Occipital lobe (tissue), 2 donors: ENCODE data around the gene IL22RA1. TPM values are rescaled to one million over a fixed set of nuclear protein-coding genes. Genes with fewer than 3 reads are reported as not detected.

ENCODE experiments used
- DNase-seq: peaks from one replicate; lab custom pipeline; 2025; lab: John Stamatoyannopoulos, UW
- total RNA-seq: library from RNA; depleted of rRNA; stranded (reverse); fragments of >200 nt; gene quantifications from one replicate; pipeline ENCODE4 v1.2.3, GENCODE V29; 2014

Gene IL22RA1
- total RNA-seq, 1 donor from 2014 or later: not detected

- DNase-seq: no peak
Measured at GRCh38 chr1:24139222-24139489, 3.8 kb downstream of the IL22RA1 start.

- DNase-seq: no peak
Measured at GRCh38 chr1:24138476-24139221, 4.3 kb downstream of the IL22RA1 start.

GRCh38 chr1:24136956-24137539 lies 5.9 kb downstream of the IL22RA1 start:
- DNase-seq: no peak

- no peak for DNase-seq
Measured at GRCh38 chr1:24134376-24134775, 8.6 kb downstream of the IL22RA1 start.

- DNase-seq: no peak
Measured at GRCh38 chr1:24133819-24134218, 9.1 kb downstream of the IL22RA1 start.

- DNase-seq: no peak
Measured at GRCh38 chr1:24130385-24130784, 12.6 kb downstream of the IL22RA1 start.

- DNase-seq: no peak
Measured at GRCh38 chr1:24127801-24128363, 15.1 kb downstream of the IL22RA1 start.

- no peak for DNase-seq
Measured at GRCh38 chr1:24127134-24127800, 15.7 kb downstream of the IL22RA1 start.

- DNase-seq: no peak
Measured at GRCh38 chr1:24126672-24127023, 16.3 kb downstream of the IL22RA1 start.

GRCh38 chr1:24126018-24126671 lies 16.8 kb downstream of the IL22RA1 start:
- no peak for DNase-seq

GRCh38 chr1:24125456-24125855 lies 17.5 kb downstream of the IL22RA1 start:
- DNase-seq: no peak

GRCh38 chr1:24124980-24125379 lies 18.0 kb downstream of the IL22RA1 start:
- DNase-seq: no peak

- no peak for DNase-seq
Measured at GRCh38 chr1:24123611-24124010, 19.3 kb downstream of the IL22RA1 start.

GRCh38 chr1:24122776-24123175 lies 20.2 kb downstream of the IL22RA1 start:
- DNase-seq: no peak

GRCh38 chr1:24121406-24121805 lies 21.5 kb downstream of the IL22RA1 start:
- no peak for DNase-seq

GRCh38 chr1:24120965-24121364 lies 22.0 kb downstream of the IL22RA1 start:
- no peak for DNase-seq

- no peak for DNase-seq
Measured at GRCh38 chr1:24119859-24120756, 22.8 kb downstream of the IL22RA1 start.

GRCh38 chr1:24119489-24119858 lies 23.5 kb downstream of the IL22RA1 start:
- DNase-seq: no peak

- no peak for DNase-seq
Measured at GRCh38 chr1:24118410-24119242, 24.3 kb downstream of the IL22RA1 start.

GRCh38 chr1:24117722-24118409 lies 25.1 kb downstream of the IL22RA1 start:
- DNase-seq: no peak
